B cell (primary cell): ENCODE measurements around the gene SOX6. TPM values are rescaled to one million over a fixed set of nuclear protein-coding genes. Genes with fewer than 3 reads are reported as not detected.
"Not testable (repeated sequence)": the region's sequence is repeated elsewhere in the genome, so short reads cannot be mapped to it uniquely, and the experiment has no call there.

Source experiments
- ATAC-seq: fragments of 200-7000 bp; cut with Tn5 transposase; one replicate; pipeline ENCODE4 v1.10.0; 2021; ENCODE audit warnings: low read depth, mild to moderate bottlenecking, moderate number of reproducible peaks, moderate library complexity
- CTCF ChIA-PET: fragments of 350-600 bp; sonication (Branson Sonifier 250); formaldehyde crosslinking; loops from one replicate; lab custom pipeline; 2021; ENCODE audit warnings: antibody characterized with exemption, inconsistent platforms; lab: Charles Lee
- POLR2A ChIA-PET: fragments of 350-600 bp; sonication (Branson Sonifier 250); formaldehyde crosslinking; loops from one replicate; lab custom pipeline; 2021; ENCODE audit warnings: antibody characterized with exemption; lab: Charles Lee
- DNase-seq: peaks from one replicate; pipeline ENCODE4 v3.0.0; 2013
- H2AFZ ChIP-seq: 2 replicates; pipeline ENCODE4 v1.6.1; 2012; ENCODE audit warnings: mild to moderate bottlenecking, low read depth, low read length; ENCODE audit not compliant: insufficient read depth, poor library complexity, severe bottlenecking
- H3K27ac ChIP-seq, 2 donors: 1 replicate in 1 of 2; 2 replicates in 1 of 2; pipeline ENCODE4 v1.5.1; 2012 to 2013; ENCODE audit warnings: low read length in 2 of 2, mild to moderate bottlenecking in 2 of 2, moderate library complexity in 1 of 2
- H3K27me3 ChIP-seq, 4 experiments: fragments of 200-600 bp in 1 of 4; sonication (generic) in 1 of 4; replicated peaks in 1 of 4; 1 replicate in 2 of 4; 2 replicates in 2 of 4; pipeline versions ENCODE4 v1.6.1 to v1.7.0; 2013 to 2016; ENCODE audit warnings: low read length in 3 of 4, mild to moderate bottlenecking in 2 of 4, mixed read lengths in 1 of 4, moderate library complexity in 1 of 4; ENCODE audit not compliant: insufficient read depth in 4 of 4, control insufficient read depth in 3 of 4; ENCODE audit errors: control extremely low read depth in 1 of 4
- H3K36me3 ChIP-seq, 2 experiments: replicated peaks in 1 of 2; 1 replicate in 1 of 2; 2 replicates in 1 of 2; pipeline versions ENCODE4 v1.6.1 to v1.7.1; 2013; ENCODE audit warnings: low read length in 1 of 2; ENCODE audit not compliant: insufficient read depth in 2 of 2, control insufficient read depth in 1 of 2; ENCODE audit errors: control extremely low read depth in 1 of 2, extremely low read depth in 1 of 2
- H3K4me1 ChIP-seq, 2 donors: fragments of 200-600 bp in 1 of 2; sonication (generic) in 1 of 2; 1 replicate in 1 of 2; 2 replicates in 1 of 2; pipeline versions ENCODE4 v1.5.1 to v1.6.1; 2013 to 2017; ENCODE audit warnings: low read length in 2 of 2; ENCODE audit not compliant: control insufficient read depth in 2 of 2, insufficient read depth in 2 of 2
- H3K4me2 ChIP-seq: replicated peaks from 2 replicates; pipeline ENCODE3; 2012; ENCODE audit warnings: mild to moderate bottlenecking, low read depth, low read length; ENCODE audit not compliant: poor library complexity, severe bottlenecking
- H3K4me3 ChIP-seq, 5 experiments: fragments of 200-600 bp in 1 of 5; sonication (generic) in 1 of 5; 1 replicate in 3 of 5; 2 replicates in 2 of 5; pipeline versions ENCODE4 v1.5.1 to v1.7.0; 2011 to 2016; ENCODE audit warnings: low read length in 4 of 5, mild to moderate bottlenecking in 4 of 5, low read depth in 2 of 5, control low read depth in 1 of 5, moderate library complexity in 1 of 5; ENCODE audit not compliant: insufficient read depth in 1 of 5; ENCODE audit errors: control extremely low read depth in 1 of 5, extremely low read depth in 1 of 5
- H3K79me2 ChIP-seq: fragments of 200-600 bp; sonication (generic); one replicate; pipeline ENCODE4 v1.6.0; 2016; ENCODE audit warnings: low read length; ENCODE audit not compliant: control insufficient read depth, insufficient read depth
- H3K9ac ChIP-seq: fragments of 200-600 bp; sonication (generic); 2 replicates; pipeline ENCODE4 v1.6.1; 2017; ENCODE audit warnings: mild to moderate bottlenecking, low read length, moderate library complexity
- H3K9me3 ChIP-seq, 3 donors: one replicate each; pipeline versions ENCODE4 v1.6.1 to v1.7.1; 2013; ENCODE audit warnings: low read length in 2 of 3; ENCODE audit not compliant: control insufficient read depth in 2 of 3, insufficient read depth in 1 of 3; ENCODE audit errors: control extremely low read depth in 1 of 3
- H4K20me1 ChIP-seq: 2 replicates; pipeline ENCODE4 v1.6.0; 2012; ENCODE audit warnings: mild to moderate bottlenecking, low read length; ENCODE audit not compliant: insufficient read depth, control insufficient read depth, poor library complexity, severe bottlenecking
- H3K27ac Mint-ChIP-seq: one replicate; pipeline ENCODE4 v1.8.0; 2021; ENCODE audit warnings: mixed read lengths
- H3K27me3 Mint-ChIP-seq: one replicate; pipeline ENCODE4 v1.8.0; 2021; ENCODE audit warnings: mixed read lengths
- H3K4me1 Mint-ChIP-seq: one replicate; pipeline ENCODE4 v1.8.0; 2021; ENCODE audit warnings: mixed read lengths
- H3K4me3 Mint-ChIP-seq: one replicate; pipeline ENCODE4 v1.8.0; 2021; ENCODE audit warnings: mixed read lengths
- H3K9me3 Mint-ChIP-seq: one replicate; pipeline ENCODE4 v1.8.0; 2022; ENCODE audit warnings: mixed read lengths; ENCODE audit not compliant: insufficient read depth
- CTCF ChIP-seq: fragments of 200-600 bp; IDR thresholded peaks from one replicate; pipeline ENCODE4 v1.8.0; 2022; ENCODE audit warnings: antibody characterized with exemption, mild to moderate bottlenecking
- EZH2 ChIP-seq: IDR thresholded peaks from 2 replicates; pipeline ENCODE4 v1.6.1; 2012; ENCODE audit warnings: borderline replicate concordance, low read depth, mild to moderate bottlenecking, moderate library complexity, low read length; ENCODE audit not compliant: insufficient read depth, poor library complexity, severe bottlenecking
- WGBS: methylation state at CpG from one replicate; pipeline ENCODE4 v1.1.5; 2013; ENCODE audit warnings: missing lambda C conversion rate; ENCODE audit not compliant: insufficient coverage; 5-methylcytosine and 5-hydroxymethylcytosine counted together
- intact Hi-C: fragments of 100-400 bp; cut with micrococcal nuclease; formaldehyde crosslinking; loops from one replicate; pipeline ENCODE4 v1.10.0; 2022
- polyA plus RNA-seq: library from polyadenylated mRNA; depleted of rRNA; stranded (reverse); fragments of >200 nt; gene quantifications from 2 replicates; pipeline ENCODE4 v1.2.3, GENCODE V29; 2012
- total RNA-seq, 2 donors: library from RNA; stranded (reverse); fragments of 120-200 nt in 1 of 2; gene quantifications; 1 replicate in 1 of 2; 2 replicates in 1 of 2; pipeline versions ENCODE4 v1.2.3 to v1.2.4, GENCODE V29; 2013 to 2022

The SOX6 gene
- total and polyA plus RNA-seq, 2 donors (not counting 1 experiment from before 2014, with no cell fraction given) = not detected

- no peak overlapping the region for H3K4me2 ChIP-seq
- H3K4me3 ChIP-seq = no peak overlapping the region
- DNase-seq (no peak), ATAC-seq (no peak)
- peaks cover 0 to 4% (median 0%) of the 10 kb centered on the region in 3 donors for H3K9me3 ChIP-seq
- H3K79me2 ChIP-seq = no peaks in the 10 kb centered on the region
- TF ChIP-seq CTCF = no peak
- no peaks in the 10 kb centered on the region for H3K36me3 ChIP-seq
- no peak overlapping the region for H3K27ac ChIP-seq
- H2AFZ ChIP-seq = no peak overlapping the region
- intact Hi-C loops = no loop called here
- WGBS = no CpG with 5 or more reads among the region's 1 CpG
- ChIA-PET CTCF (no interaction called here), POLR2A (no interaction called here)
- Mint-ChIP-seq H3K4me1 (no peaks in the 10 kb centered on the region), H3K4me3 (no peak overlapping the region), H3K9me3 (peaks cover 1% of the 10 kb centered on the region), H3K27me3 (no peaks in the 10 kb centered on the region), H3K27ac (no peak overlapping the region)
- no peak overlapping the region for H3K9ac ChIP-seq
- no peaks in the 10 kb centered on the region for H3K4me1 ChIP-seq
- H4K20me1 ChIP-seq = no peaks in the 10 kb centered on the region
- H3K27me3 ChIP-seq = no peaks in the 10 kb centered on the region
These were observed 206.9 kb downstream of the SOX6 start for GRCh38 chr11:16149476-16149875.

- peaks cover 1% of the 10 kb centered on the region for H3K9me3 Mint-ChIP-seq
- no peak overlapping the region for H3K27ac ChIP-seq
- H3K4me3 Mint-ChIP-seq = no peak overlapping the region
- no peak overlapping the region for H2AFZ ChIP-seq
- H3K27me3 Mint-ChIP-seq = no peaks in the 10 kb centered on the region
- POLR2A ChIA-PET = no interaction called here
- WGBS = 87% methylated on average over 7 of the region's 8 CpGs
- no peaks in the 10 kb centered on the region for H3K79me2 ChIP-seq
- no peak overlapping the region for H3K9ac ChIP-seq
- H3K4me2 ChIP-seq = no peak overlapping the region
- no peaks in the 10 kb centered on the region for H3K36me3 ChIP-seq
- no peaks in the 10 kb centered on the region for H3K4me1 ChIP-seq
- no peaks in the 10 kb centered on the region for H4K20me1 ChIP-seq
- no peaks in the 10 kb centered on the region for H3K4me1 Mint-ChIP-seq
- ATAC-seq = no peak
- peaks cover 0 to 4% (median 0%) of the 10 kb centered on the region in 3 donors for H3K9me3 ChIP-seq
- no peak for DNase-seq
- CTCF ChIA-PET = no interaction called here
- H3K4me3 ChIP-seq = no peak overlapping the region
- TF ChIP-seq CTCF (no peak), EZH2 (no peak)
- intact Hi-C loops = no loop called here
- H3K27ac Mint-ChIP-seq = no peak overlapping the region
- H3K27me3 ChIP-seq = no peaks in the 10 kb centered on the region
These were observed 207.9 kb downstream of the SOX6 start for GRCh38 chr11:16148301-16148931.

GRCh38 chr11:16146980-16147379 lies 209.4 kb downstream of the SOX6 start:
- H3K27ac Mint-ChIP-seq, H3K9me3 Mint-ChIP-seq, H3K9ac ChIP-seq, H3K36me3 ChIP-seq, H3K4me1 ChIP-seq, DNase-seq, H3K27ac ChIP-seq, H3K4me2 ChIP-seq, H3K4me3 Mint-ChIP-seq, CTCF ChIA-PET, POLR2A ChIA-PET, H3K79me2 ChIP-seq, H3K27me3 Mint-ChIP-seq, H3K4me1 Mint-ChIP-seq, H2AFZ ChIP-seq, H3K27me3 ChIP-seq, H3K9me3 ChIP-seq, H3K4me3 ChIP-seq, ATAC-seq, H4K20me1 ChIP-seq, intact Hi-C loops: not testable (repeated sequence)
- WGBS = no CpG with 5 or more reads among the region's 2 CpGs
